Hematopoietic multipotent progenitor cell treated with erythropoietin and hydrocortisone succinate and interleukin-3 and kit ligand, for 15 days (in vitro differentiated cells): ENCODE measurements around the gene MPPED2.

Experiments used
- DNase-seq: peaks from one replicate; pipeline ENCODE4 v3.0.0-alpha.2; 2015; ENCODE audit warnings: low spot score

Gene MPPED2

GRCh38 chr11:30485756-30486155 is 100.4 kb downstream of the MPPED2 start:
- no peak for DNase-seq

GRCh38 chr11:30485222-30485621 is 100.9 kb downstream of the MPPED2 start:
- DNase-seq, result no peak

- no peak for DNase-seq
Measured at GRCh38 chr11:30483056-30483455, 103.1 kb downstream of the MPPED2 start.

GRCh38 chr11:30481796-30482195 is 104.4 kb downstream of the MPPED2 start:
- no peak for DNase-seq

- no peak for DNase-seq
Measured at GRCh38 chr11:30481330-30481729, 104.8 kb downstream of the MPPED2 start.

- DNase-seq, result no peak
Measured at GRCh38 chr11:30479899-30480298, 106.3 kb downstream of the MPPED2 start.

GRCh38 chr11:30478923-30479322 is 107.2 kb downstream of the MPPED2 start:
- no peak for DNase-seq

- no peak for DNase-seq
Measured at GRCh38 chr11:30477061-30477460, 109.1 kb downstream of the MPPED2 start.

- DNase-seq, result no peak
Measured at GRCh38 chr11:30474151-30474954, 111.8 kb downstream of the MPPED2 start.

GRCh38 chr11:30471244-30471643 is 114.9 kb downstream of the MPPED2 start:
- DNase-seq, result no peak

- no peak for DNase-seq
Measured at GRCh38 chr11:30468881-30469280, 117.3 kb downstream of the MPPED2 start.

GRCh38 chr11:30467176-30467575 is 119.0 kb downstream of the MPPED2 start:
- no peak for DNase-seq

GRCh38 chr11:30465623-30466022 is 120.5 kb downstream of the MPPED2 start:
- no peak for DNase-seq

GRCh38 chr11:30465192-30465591 is 121.0 kb downstream of the MPPED2 start:
- no peak for DNase-seq

- no peak for DNase-seq
Measured at GRCh38 chr11:30463266-30463665, 122.9 kb downstream of the MPPED2 start.

- no peak for DNase-seq
Measured at GRCh38 chr11:30462421-30462820, 123.7 kb downstream of the MPPED2 start.

- no peak for DNase-seq
Measured at GRCh38 chr11:30459821-30460220, 126.3 kb downstream of the MPPED2 start.

GRCh38 chr11:30459306-30459705 is 126.8 kb downstream of the MPPED2 start:
- DNase-seq, result no peak

- no peak for DNase-seq
Measured at GRCh38 chr11:30458541-30458940, 127.6 kb downstream of the MPPED2 start.

- DNase-seq, result no peak
Measured at GRCh38 chr11:30457087-30457486, 129.1 kb downstream of the MPPED2 start.

GRCh38 chr11:30455025-30455424 is 131.1 kb downstream of the MPPED2 start:
- DNase-seq, result no peak

- DNase-seq, result no peak
Measured at GRCh38 chr11:30454541-30454940, 131.6 kb downstream of the MPPED2 start.

GRCh38 chr11:30454111-30454510 is 132.0 kb downstream of the MPPED2 start:
- no peak for DNase-seq

GRCh38 chr11:30453705-30454104 is 132.4 kb downstream of the MPPED2 start:
- no peak for DNase-seq
